ENCODE results near the gene ITPR3.

ITPR3 gene

DNA sequence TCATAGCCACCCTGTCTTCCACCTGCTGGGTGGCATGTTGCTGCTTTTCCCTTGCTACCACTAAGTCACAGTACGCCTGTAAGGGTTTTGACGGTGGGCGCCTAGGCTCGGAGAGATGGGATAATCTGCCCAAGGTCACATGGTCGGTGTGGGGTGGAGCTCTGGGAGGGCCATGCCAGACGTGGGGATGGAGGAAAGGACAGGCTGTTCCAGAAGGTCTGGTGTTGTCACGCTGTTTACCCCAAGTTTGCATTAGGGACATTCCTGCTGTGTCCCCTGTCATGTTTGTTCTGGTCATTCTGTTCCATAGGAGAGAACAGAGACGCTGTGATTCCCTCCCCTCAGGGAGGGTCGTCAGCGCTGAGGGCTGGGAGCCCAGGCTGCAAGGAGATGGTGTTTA lies 109.5 kb downstream of the ITPR3 start:
- no peak for DNase-seq

DNA sequence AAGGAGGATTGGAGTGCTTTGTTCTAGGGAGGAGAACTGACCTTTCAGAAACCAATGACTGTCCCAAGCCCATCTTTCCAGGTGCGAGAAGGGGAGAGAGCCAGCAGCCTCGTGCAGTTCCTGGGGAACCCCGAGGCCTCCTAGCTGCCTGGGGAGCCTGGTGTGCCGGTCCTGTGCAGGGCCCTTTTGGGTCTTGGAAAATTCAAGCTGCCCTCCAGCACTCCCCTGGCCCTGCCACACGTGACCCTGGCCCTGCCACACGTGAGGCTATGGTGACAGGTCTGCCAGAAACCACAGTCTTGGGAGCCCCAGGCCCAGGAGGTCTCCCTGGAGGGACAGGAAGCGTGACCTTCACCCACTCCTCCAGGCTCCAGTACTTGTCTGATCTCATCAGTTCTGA lies 109.9 kb downstream of the ITPR3 start:
- DNase-seq, result no peak

- no peak for DNase-seq
Measured at GRCh38 chr6:33731751-33732282, 110.7 kb downstream of the ITPR3 start.

DNA sequence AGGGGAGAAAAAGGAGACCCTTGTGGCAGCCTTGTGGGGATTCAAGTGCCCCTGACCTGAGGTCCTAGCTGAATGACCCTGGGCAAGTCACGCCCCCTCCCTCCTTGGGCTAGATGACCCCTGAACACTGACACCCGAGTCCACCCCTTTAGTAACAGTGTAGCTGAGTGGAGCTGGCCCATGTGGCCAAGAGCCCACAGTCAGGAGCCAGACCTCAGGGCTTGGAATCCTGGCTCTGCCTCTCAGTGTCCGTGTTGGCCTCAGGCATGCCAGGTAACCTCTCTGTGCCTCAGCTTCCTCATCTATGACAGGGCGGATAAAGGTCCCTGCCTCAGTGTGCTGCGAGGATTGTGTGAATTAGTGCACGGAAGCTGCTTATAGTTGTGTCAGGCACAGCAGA lies 111.3 kb downstream of the ITPR3 start:
- no peak for DNase-seq

GRCh38 chr6:33732817-33733708 lies 111.9 kb downstream of the ITPR3 start:
- DNase-seq, result no peak

DNA sequence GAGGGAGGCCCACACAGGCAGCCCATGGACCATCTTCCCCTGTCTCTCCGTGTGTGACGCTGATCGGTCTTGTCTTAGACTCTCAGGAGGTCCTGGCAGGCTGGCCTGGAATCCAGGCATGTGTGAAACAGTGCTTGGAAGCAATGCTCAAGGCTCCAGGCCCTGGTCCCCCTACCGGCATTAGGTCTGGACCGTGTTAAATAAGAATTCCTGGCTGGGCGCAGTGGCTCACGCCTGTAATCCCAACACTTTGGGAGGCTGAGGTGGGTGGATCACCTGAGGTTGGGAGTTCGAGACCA lies 112.5 kb downstream of the ITPR3 start:
- DNase-seq, result no peak

DNA sequence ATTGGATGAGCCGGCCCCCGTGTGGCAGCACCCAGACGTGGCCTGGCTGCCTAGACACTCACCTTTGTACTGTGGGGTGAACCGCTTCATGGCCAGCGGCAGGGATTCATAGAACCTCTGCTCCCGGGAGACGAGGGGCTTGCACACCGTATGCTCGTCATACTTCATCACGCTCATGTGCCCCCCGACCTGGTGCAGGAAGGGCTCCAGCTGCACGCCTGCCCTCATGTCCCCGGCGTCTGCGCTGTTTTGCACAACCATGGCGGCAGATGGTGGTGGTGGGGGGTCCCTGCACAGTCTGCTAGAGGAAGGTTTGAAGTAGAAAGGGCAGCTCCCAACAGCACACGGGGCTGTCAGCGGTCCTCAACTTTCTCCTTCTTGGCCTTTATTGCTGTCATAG lies 114.1 kb downstream of the ITPR3 start:
- DNase-seq, result no peak

- no peak for DNase-seq
Measured at GRCh38 chr6:33737267-33738026, 116.3 kb downstream of the ITPR3 start.

GRCh38 chr6:33738153-33738552 lies 117.0 kb downstream of the ITPR3 start:
- DNase-seq, result no peak

GRCh38 chr6:33738879-33739278 lies 117.8 kb downstream of the ITPR3 start:
- no peak for DNase-seq

- no peak for DNase-seq
Measured at GRCh38 chr6:33739571-33739970, 118.4 kb downstream of the ITPR3 start.

DNA sequence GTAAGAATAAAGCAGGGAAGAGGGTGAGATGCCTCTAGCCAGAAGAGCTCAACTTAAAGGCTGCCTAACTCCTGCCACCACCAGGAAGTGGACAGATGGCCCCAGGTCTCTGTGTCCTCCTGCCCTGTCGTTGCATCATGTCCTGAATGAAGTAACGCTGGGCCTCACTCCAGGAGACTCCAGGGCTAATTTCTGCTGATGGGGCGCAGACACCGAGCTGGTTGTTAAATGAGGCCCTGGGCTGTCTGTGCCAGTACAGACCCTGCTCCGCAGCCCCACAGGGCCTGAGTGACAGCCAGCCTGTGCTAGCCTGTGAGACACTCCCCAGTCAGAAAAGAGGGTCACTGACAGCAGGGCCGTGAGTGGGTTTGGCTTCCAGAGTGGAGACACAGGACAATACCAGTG lies 119.1 kb downstream of the ITPR3 start:
- no peak for DNase-seq

- DNase-seq, result no peak
Measured at GRCh38 chr6:33740794-33741193, 119.7 kb downstream of the ITPR3 start.

DNA sequence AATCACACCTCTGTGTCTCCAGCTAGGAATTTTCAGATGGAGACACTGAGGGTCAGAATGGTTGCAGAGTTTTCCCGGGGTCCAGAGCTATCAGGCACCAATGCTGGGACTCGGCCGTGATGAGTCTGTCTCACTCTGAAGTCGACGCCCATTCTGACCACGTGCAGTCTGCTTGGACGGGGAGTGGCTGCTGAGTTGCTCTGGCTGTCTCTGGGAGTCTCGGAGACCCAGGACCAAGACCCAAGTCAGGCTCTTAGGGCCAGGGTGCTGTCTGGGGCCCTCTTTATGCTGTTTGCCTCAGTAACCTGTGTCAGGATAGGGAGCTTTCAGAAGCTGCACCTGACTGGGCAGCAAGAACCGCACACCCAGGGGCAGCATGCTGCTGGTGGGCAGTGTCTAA lies 121.0 kb downstream of the ITPR3 start:
- no peak for DNase-seq

DNA sequence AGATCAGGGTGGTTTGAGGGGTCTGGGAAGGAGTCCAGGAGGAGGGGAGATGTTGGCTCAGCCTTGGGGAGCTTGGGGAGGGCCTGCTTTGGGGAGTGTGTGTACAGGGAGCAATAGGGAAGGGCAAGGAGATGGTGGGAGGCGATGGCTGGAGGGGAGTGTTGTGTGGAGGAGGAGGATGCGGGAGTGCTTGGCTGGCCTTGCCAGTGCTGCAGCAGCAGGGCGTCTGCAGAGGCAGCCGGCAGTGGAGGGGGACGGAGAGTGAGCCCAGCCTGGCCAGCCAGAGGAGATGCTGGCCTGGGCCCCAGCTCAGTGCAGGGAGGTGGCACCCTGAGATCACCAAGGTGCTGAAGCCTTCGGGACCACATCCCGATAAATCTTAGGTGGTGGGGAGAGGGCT lies 121.7 kb downstream of the ITPR3 start:
- no peak for DNase-seq

DNA sequence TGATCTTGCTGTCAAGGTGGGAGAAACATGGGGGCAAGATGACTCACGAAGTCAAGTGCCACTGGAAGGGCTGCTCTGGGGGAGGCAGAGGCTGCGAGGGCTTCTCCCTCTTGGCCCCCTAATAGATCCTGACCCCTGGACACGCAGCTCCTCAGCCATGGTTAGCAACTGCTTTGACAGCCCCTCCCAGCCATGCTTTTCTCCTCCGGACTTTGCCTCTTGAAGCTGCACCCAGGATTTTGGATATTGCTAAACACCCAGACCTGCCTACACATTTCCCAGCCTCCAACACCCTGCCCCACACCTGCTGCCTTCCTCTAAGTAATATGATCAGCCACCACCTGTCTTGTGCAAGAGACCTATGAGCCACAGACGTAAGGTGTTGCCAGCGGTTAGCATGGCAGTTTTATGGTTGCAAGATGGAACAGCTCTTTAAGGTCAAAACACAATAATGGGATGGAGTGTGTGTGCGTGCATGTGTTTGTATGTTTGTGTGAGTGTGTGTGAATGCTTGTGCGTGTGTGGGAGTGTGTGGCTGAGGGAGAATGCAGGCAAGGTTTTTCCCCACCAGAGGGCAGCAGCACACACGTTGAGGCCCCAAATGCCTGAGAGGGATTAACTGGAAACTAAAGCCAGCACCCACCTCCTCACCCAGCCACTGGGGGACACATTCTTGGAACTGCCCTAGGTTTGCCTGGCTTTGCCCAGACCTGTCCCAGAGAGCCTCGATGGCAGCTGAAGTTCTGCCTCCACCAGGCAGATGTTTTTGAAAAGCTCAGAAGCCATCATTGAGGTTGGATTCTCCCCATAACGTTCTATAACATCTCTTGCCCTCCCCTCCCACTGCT lies 123.1 kb downstream of the ITPR3 start:
- peak in 50 of 51 donors; percentile 7 to 84 (median 47) for DNase-seq

GRCh38 chr6:33744895-33745546 lies 123.9 kb downstream of the ITPR3 start:
- DNase-seq, result peak in 1 of 51 donors; percentile 52

DNA sequence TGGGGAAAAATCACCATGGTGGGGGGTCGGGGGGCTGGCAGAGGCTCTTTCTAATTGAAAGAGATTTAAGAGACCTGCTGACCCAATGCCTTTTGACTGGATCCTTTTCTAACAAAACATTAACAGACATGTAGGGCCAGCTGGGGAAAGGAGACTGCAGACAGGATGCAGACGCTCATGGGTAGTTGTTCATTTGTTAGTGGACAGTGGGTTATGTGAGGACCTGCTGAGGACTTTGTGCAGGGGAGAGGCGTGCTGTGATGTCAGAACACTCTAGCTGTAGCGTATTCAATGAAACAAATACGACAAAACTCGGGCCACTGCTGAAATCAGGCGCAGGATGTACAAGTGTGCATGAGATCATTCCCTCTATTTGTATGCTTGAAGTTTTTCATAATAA lies 124.4 kb downstream of the ITPR3 start:
- DNase-seq, result peak in 2 of 51 donors; percentile 26 to 52
